GM04504 (cell line): ENCODE results near the gene SMURF2.
"Not testable (repeated sequence)": the region's sequence is repeated elsewhere in the genome, so short reads cannot be mapped to it uniquely, and the experiment has no call there.

Experiments used
- DNase-seq: peaks from one replicate; pipeline ENCODE4 v3.0.0-alpha.2; 2012; ENCODE audit warnings: low read depth

SMURF2 gene

DNA sequence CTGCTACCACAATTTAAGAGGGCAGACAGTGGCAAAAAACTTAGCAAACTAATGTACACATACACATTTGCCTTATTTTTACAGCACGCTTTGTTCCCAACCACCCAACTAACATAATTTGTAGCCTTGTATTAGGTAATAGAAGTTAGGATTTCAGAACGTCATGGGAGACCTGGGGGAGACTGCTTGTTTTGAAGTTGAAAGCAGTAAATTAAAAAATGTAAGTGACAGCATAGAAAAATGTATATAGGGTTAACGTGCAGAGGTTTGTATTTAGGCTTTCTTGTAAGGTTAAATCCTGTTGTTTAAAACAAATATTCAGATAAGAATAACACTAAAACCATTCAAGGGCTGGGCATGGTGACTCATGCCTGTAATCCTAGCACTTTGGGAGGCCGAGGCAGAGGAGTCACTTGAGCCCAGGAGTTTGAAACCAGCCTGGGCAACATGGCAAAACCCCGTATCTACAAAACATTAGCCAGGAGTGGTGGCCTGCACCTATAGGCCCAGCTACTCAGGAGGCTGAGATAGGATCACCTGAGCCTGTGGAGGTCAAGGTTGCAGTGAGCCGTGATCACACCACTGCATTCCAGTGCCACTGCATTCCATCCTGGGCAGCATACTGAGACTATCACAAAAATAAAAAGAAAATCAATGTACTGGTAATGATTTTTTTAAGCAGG lies 2.3 kb upstream of the SMURF2 start:
- not testable (repeated sequence) for DNase-seq

DNA sequence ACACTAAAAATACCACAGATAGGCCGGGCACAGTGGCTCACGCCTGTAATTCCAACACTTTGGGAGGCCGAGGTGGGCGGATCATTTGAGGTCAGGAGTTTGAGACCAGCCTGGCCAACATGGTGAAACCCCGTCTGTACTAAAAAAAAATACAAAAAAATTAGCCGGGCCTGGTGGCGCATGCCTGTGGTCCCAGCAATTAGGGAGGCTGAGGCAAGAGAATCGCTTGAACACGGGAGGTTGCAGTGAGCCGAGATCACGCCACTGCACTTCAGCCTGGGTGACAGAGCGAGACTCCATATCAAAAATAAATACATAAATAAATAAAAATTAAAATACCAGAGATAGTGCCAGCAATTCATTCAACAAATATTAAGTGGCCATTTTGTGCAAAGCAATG lies 1.7 kb upstream of the SMURF2 start:
- not testable (repeated sequence) for DNase-seq

DNA sequence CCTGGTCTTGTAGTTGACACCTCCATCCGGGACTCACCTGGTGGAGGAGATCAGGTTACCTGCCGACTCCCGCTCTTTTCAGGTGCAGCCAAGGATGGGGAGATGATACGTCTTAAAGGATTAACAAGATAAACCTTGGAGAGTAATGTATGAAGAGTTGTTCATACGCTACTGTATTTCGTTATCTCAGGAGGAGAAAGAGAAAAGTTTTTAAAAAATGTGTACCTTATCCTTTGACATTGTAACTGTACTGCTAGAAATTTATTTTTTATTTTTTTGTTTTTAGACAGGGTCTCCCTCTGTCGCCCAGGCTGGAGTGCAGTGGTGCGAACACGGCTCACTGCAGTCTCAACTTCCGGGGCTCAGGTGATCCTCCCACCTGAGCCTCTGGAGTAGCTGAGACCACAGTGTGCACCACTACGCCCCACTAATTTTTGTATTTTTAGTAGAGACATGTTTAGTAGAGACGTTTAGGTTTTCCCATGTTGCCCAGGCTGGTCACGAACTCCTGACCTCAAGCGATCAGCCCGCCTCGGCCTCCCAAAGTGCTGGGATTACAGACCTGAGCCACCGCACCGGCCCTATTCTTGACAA lies 764 bp upstream of the SMURF2 start:
- no peak for DNase-seq

DNA sequence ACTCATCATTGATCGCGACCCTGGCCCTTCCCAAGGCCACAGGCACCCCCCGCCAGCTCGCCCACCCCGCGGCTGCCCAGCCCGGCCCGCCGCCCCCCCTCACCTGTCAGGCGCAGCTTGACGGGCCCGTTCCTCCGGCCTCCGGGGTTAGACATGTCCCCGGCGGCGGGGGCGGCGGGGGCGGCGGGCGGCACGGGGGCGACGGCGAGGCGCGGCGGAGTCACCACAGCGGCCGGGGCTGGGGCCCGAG lies 456 bp downstream of the SMURF2 start:
- no peak for DNase-seq

DNA sequence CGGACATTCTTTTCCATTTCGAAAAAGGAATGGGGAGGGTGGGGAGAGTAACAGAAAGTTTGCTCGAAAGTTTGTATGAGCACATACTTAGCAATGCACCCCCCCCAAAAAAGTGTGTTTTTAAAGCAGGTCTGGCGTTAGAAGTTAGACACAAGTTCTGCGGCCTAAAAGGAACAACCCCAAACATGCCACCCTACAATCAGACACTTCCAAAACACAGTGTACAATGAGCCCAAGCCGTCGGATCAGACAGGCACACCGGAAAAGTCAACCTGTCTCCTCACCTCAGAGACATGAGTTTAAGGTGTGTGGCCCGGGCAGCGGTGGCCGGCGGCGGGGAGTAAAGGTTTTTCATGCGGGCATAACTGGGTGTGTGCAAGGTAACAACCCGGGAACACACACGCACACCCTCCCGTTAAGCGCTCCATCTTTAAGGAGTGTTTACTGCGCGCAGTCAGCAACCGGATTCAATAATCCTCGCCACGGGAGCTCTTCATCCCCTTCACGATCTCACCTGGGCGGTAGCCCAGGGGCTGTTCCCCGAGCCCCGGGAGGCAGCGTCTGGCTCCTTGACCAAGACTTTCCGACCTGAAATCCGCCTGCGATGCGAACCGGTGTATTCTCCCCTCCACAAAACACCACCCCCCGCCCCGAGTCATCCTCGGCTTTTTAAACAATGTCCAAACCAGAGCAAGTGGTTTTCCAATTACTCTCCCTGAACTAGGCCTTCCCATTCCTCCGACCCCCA lies 955 bp downstream of the SMURF2 start:
- not testable (repeated sequence) for DNase-seq

DNA sequence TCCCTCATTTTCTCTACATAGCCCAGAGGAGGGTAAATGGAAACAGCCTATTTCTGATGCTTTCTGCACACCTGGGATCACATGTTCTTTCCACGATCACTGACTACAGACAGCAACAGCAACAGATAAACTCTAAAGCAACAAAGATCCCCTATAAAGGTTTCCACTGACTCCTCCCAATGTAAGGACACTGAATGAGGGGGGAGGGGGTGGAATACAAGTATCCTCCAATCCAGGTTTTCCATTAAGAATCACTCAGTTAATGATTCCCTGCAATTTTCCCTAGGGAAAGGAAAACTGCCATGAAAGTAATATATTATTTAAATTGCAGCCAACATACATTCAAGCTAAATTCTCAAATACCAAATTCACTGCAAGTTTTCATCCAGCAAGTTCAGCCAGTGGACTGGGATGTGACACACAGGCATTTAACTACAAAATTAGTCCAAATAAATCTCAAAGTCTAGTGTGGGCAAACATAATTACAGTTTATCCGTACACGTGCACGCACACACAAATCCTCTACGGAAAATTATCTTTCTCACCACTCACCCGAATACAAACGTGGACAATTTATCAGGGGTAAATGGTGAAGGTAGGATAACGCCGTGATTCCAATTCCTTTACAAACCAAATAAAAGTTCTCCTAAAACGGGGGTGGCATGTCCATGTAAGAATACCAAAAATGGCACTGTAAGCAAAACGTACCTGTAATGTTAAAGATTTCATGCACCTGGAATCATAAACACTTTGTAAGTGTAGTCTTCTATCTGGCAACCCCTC lies 1.7 kb downstream of the SMURF2 start:
- not testable (repeated sequence) for DNase-seq

DNA sequence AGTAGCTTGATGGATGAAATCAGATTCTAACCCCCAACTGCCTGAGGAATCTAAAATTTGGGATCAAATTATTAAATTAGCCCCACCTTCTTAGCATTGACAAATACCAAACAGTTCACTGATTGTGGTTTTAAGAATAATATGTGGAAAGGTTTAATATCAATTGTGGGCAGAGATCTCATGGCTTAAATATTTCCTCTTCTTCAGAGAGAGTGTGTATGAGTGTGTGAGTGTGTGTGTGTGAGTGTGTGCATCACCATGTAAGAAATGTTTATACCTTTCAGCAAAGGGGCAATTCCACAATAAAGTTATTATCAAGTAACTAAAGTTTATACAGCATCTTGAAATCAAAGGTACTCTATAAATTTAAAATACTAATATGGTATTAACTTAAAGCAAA lies 3.2 kb downstream of the SMURF2 start:
- DNase-seq, result no peak

DNA sequence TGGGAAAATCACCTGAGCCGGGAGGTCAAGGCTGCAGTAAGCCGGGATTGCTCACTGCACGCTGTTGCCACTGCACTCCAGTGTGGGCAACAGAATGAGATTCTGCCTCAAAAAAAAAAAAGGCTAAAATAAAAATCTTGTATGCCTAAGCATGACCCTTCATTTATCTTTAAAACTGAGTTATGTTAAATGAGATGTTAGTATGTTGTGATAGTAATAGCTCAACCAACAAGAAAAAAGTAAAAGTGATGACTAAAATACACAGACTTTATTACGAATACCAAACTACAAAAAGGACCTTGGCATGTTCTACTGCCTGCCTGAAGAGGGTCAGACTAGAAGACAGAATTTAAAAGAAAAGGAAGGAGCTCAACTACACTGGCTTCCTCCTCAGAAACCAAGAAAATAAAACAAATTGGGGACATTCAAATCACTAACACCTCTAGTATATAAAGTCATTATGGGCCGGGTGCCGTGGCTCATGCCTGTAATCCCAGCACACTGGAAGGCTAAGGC lies 4.4 kb downstream of the SMURF2 start:
- DNase-seq, result no peak

DNA sequence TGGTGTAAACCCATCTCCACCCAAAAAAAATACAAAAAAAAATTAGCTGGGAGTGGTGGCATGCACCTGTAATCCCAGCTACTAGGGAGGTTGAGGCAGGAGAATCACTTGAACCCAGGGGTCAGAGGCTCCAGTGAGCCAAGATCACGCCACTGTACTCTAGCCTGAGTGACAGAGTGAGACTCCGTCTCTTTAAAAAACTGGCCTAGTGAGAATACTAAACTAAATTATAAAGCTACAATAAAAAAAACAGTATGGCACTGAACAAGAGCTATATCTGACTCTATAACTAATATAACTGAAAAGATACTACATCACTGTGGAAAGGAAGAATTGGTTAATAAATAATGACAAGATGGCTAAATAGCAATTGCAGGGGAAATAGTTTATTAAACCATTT lies 6.4 kb downstream of the SMURF2 start:
- no peak for DNase-seq

DNA sequence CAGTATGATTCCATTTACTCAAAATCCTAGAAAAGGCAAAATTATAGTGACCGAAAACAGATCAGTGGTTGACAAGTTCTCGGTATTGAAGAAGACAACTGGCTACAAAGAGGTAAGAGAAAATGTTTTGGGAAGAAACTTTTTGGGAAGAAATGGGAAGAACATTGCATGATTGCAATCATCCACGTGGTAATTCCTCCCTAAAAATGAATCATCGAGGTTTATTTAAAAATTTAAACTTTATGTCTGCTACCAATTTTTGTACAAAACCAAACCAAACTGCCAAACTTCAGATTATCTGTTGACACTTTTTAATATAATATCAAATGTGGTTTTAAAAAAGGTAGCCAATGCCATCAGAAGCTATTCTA lies 8.1 kb downstream of the SMURF2 start:
- DNase-seq, result no peak

DNA sequence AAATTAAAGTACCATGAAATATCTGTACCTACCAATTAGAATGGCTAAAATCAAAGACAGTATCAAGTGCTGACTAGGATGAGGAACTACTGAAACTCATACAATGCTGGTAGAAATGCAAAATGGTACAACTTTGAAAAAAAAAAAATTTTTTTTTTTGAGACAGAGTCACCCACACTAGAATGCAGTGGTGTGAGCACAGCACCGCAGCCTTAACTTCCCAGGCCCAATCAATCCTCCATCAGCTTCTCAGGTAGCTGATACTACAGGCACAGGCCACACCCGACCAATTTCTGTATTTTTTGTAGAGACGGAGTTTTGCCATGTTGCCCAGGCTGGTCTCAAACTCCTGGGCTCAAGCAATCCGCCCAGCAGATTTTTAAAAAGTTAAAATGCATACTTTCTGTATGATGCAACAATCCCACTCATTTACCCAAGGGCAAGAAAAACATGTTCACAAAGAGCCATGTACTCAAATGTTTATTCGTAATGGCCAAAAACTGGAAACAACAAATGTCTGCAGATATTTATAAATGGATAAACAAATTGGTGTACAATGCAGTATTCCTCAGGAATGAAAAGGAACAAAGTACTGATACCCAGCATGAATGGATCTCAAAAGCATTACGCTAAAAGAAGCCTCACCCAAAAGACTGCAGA lies 8.7 kb downstream of the SMURF2 start:
- no peak for DNase-seq

DNA sequence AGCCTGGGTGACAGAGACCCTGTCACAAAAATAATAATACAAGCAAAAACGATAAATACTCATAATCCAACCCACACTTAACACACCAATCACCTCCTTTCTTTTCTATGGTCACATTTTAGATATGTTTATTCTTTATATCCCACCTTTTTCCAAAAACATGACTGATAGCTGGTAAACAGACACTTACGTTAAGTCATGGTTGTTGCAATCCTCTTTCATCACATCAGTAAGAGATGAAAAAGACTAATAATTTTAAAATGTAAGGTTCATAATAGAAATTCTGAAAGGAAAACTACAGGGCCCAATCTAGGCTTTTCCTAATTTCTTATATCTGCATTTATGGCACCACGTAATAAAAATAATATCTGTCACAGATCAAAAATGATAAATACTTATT lies 10.2 kb downstream of the SMURF2 start:
- DNase-seq, result no peak

DNA sequence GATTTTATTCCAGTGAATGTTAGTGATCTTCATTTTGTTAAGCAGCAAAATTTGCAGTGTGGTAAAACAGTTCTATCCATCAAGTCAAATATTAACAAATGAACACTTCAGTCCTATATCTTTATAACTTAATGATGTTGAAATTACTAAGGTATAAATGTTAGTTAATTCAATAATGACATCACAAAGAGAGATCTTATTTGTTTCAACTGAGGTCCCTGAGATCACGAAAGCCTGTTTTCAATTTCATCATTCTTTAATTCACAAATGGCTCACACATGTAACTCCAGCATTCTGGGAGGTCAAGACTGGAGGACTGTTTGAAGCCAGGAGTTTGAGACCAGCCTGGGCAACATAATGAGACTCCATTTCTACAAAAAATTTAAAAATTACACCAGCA lies 13.9 kb downstream of the SMURF2 start:
- DNase-seq, result no peak

DNA sequence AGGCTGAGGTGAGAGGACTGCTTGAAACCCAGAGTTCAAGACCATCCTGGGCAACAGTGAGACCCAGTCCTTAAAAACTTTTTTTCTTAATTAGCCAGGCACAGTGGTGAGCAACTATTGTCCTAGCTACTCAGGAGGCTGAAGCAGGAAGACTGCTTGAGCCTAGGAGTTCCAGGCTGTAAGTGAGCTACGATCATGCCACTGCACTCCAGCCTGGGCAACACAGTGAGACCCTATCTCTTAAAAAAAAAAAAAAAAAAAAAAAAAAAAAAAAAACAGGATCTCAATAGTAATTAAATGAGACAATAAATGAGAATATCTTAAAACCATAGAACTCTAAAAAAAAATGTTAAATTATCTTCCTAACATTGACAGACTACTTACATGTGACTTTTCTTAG lies 14.3 kb downstream of the SMURF2 start:
- DNase-seq, result no peak

DNA sequence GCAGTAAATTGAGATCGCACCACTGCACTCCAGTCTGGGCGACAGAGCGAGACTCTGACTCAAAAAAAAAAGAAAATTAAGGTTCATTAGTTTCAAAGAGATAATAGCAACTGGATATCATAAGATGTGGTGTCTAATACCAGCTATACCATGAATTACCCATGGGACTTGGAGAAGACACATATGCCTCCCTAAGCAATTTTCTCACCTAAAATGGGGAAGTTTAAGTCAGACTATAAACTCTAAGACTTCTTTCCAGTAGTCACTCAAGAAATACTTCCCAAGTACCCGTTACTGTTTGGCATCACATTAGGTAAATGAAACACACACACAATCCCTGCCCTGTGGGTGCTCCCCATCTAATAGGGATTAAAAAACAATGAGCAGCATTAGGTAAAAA lies 22.6 kb downstream of the SMURF2 start:
- no peak for DNase-seq

DNA sequence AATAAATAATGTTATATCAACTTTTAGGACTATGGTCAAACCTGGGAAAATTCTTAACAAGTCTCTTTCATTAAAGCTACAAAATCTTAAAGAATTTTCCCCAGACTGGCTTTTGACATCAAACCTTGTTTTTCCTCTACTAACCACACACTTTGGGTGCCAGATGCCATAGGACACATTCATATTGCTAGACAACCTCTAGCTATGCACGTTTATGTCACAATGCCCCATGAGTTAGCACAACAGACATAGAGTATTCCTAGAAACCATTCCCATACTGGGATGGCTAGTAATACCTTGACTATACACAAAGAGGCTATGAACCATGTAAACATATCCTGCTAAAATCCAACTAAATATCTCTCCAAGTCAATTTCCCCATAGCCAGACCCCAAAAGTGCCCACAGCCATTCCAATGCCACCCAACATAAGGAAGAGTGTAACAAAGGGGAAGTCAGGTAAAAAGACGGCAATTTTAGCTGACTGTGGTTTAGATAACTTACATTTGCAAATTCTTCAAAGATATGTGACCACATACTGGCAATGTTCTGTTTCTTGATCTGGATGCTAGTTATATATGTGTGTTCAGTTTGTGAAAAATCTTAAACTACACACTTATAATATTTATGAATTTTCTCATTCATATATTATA lies 23.4 kb downstream of the SMURF2 start:
- no peak for DNase-seq

DNA sequence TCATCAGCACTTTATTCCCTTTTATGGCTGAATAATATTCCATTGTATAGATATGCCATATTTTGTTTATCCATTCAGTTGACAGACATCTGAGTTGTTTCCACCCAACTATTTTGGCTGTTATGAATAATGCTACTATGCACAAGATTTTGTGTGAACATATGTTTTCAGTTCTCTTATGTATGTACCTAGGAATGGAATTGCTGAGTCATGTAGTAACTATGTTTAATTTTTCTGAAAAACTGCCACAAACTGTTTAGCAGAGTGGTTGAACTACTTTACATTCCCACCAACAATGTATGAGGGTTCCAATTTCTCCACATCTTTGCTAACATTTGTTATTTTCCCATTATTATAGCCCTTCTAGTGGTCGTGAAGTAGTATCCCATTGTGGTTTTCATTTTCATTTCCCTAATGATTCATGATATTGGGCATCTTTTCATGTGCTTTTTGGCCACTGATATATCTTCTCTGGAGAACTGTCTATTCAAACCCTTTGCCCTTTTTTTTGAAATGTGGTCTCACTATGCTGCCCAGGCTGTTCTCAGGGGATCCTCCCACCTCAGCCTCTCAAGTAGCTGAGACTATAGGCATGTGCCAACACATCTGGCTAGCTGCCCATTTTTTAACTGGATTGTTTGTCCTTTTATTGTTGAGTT lies 26.3 kb downstream of the SMURF2 start:
- DNase-seq, result peak; percentile 69

DNA sequence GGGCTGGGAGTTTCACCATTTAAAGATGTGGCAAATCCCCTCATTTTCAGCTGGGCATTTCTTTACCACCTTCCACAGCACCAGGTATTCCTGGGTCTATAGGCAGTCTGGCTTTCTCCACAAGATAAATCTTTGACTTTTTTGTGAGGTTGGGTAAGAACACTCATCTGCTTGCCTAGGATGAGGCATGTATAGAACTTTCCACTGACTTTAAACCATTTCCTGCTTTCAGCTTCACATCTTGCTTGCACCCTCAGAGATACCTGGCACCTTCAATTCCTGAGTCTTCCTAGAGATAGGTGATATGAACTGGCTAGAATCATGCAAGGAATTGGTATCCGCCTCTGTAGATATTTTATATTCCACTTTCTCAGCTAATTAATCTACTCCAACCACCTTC lies 27.9 kb downstream of the SMURF2 start:
- DNase-seq, result no peak

DNA sequence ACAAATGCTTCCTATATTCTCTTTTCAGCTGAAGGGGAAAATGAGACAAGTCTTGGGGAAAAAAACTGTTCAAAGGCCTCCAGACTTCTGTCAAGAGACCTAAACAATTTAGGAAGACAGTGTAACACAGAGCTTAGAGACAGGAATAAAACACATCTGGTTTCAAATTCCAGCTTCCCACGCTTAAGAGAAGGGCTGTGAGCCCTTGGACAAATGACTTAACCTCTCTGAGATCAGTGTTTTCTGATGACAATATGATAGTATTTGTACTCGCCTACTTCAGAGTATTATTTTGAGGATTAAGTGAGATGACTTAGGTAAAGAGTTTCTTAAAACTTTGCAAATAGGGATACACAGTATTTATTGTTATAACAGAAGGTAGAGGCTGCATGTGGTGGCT lies 29.5 kb downstream of the SMURF2 start:
- DNase-seq, result no peak

DNA sequence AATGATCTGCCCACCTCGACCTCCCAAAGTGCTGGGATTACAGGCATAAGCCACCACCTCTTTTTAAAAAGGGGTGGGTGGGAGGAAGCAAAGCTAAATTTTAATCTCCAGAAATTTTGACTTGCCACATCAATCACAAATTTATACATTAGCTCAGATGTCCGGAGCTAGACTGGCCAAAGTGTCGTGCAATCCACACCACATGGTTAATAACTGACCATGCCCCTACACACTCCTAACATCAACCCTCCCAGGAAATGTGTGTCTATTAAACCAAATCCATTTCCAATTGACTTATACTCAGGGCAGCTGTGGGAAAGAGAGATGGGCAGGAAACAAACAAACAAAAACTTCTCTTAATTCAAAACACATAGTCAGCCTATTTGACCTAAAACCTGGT lies 29.9 kb downstream of the SMURF2 start:
- DNase-seq, result no peak
